HG02610 (cell line): Measurements from ENCODE around the gene C20orf144.

Source experiments
- ATAC-seq: cut with Tn5 transposase; IDR thresholded peaks from one replicate; pipeline ENCODE4 v1.9.1; 2021; ENCODE audit warnings: mild to moderate bottlenecking, moderate library complexity; ENCODE audit not compliant: unreplicated experiment

The C20orf144 gene

GRCh38 chr20:33676121-33676520, 14.0 kb downstream of the C20orf144 start:
- no peak for ATAC-seq

DNA sequence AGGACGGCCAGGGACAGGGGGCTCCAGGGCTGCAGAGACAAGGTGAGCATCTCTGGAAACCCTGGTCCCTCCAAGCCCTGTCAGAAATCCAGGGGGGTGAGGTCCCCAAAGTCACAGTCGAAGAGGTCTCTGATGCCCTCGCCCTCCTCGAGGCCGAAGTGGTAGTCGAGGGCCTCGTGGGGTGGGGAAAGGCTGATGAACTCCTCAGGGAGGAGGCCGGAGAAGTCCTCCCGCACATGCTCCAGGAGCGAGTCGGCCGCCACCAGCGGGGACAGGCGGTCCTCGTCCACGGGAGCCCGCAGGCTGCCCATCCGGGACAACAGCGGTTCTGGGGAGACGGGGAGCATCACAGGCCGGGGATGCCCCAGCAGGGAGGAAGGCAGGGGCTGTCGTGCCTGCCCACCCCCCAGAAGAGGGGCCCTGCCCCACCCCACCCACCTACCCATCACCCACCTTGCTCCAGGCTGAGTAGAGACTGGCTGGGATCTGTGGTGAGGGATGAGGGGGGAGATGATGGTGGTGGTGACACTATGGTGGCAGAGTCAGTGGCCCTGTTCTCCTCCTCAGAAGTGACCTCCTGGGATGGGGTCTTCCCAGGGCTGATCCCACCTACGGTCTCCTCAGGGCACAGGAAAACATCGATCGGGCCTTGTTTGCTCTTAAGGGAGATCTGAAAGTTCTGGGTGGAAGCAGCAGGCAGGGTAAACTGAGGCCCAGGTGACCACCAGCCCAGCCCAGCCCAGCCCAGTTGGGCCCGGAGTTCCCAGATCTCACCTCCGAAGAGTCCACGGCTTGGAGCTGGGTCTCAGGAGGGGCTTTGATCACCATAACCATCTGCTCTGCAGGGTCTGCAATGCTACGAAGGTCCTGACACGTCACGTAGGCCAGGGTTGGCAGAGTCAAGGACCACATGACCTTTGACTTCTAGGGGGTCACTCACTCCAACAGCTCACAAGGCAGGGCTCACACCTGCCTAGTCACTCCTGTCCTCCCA, 14.8 kb downstream of the C20orf144 start:
- ATAC-seq: no peak

GRCh38 chr20:33677991-33678702, 16.0 kb downstream of the C20orf144 start:
- no peak for ATAC-seq

DNA sequence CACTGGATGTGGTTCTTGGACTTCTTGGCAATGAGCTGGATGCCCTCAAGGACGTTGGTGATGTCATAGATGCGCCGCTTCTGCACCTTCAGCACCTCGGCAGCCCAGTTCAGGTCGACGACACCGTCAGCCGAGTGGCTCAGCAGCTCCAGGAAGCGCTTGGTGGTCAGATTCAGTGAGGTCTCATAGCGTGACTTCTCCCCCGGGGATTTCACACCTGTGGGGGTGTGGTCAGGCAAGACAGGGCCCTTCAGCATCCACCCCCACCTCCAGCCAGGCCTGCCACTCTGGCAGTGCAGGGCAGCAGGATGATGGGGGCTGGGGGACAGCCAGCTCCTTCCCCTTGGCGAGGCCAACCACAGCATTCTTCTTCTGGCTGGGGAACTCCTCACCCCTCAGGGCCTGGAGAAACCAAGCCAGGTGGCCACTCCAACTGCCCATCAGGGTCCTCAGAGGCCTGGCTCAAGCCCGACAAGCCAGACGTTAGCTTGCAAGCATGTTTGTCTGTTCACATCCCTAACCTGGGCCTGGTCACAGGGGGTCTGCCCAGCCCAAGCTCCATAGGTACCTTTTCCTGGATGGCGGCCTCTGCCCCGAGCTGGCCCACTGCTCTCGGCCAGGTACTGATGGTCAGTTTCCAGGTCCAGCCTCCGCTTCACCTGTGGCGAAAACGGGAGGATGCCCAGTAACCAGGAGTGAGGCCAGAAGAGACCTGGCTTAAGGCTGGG, 17.8 kb downstream of the C20orf144 start:
- no peak for ATAC-seq

DNA sequence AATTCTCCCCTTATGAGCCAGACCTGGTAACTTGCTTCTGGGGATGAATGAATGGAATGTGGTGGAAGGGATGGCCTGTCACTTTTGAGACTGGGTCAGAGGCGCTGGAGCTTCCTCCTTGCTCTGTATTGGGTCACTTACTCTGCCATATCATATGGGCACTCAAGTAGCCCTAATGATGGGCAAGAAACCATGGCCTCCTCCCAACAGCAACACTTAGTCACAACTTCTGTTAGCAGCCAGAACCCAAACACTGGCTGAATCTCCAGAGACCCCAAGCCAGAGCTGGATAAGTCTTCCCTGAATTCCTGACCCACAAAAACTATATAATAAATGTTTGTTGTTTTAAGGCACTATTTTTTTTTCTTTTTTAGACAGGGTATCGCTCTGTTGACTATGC, 18.6 kb downstream of the C20orf144 start:
- no peak for ATAC-seq

DNA sequence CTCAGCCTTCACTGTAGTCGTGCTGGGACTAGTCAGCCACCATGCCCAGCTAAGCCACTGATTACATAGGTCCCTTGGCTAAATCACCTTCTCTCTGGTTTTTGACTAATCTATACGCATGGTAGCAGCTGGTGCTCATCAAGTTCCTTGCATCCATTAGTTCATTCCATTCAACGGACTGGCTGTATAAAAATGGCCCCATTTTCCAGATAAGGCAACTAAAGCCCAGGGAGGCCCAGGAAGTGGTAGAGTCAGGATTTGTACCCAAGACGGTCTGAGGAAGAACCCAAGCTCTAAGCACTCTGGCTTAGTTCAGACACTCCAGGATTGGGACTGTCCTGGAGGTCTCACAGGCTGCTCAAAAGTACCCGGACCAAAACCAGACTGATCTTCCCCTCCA, 19.2 kb downstream of the C20orf144 start:
- no peak for ATAC-seq

DNA sequence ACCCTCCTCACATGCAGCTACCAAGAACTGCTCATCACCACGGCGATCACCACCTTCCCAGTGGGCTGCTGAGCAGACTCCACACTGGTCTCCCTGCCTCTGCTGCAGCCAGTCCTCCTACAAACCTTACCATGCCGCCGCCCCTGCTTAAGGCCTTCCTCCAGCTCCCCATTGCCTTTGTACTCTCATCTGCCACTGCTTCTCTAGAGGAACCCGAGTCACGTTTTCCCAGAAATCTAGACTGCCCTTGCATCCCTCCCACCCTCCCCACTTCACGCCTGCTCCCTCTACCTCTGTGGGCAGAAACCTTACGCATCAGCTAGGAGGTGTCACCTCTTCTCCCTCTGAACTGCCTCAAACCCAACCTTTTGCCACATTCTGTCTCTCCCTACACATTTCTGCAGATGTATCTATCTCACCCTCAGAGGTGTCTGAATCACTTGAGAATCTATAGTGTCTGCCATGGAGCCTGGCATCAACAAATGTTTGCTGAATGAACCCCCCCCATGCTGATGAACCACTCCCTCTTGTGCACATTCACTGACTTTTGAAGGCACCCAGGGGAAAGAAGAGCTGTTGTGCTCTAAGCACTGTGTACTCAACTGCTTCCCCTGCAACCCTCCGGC, 19.7 kb downstream of the C20orf144 start:
- ATAC-seq: no peak

DNA sequence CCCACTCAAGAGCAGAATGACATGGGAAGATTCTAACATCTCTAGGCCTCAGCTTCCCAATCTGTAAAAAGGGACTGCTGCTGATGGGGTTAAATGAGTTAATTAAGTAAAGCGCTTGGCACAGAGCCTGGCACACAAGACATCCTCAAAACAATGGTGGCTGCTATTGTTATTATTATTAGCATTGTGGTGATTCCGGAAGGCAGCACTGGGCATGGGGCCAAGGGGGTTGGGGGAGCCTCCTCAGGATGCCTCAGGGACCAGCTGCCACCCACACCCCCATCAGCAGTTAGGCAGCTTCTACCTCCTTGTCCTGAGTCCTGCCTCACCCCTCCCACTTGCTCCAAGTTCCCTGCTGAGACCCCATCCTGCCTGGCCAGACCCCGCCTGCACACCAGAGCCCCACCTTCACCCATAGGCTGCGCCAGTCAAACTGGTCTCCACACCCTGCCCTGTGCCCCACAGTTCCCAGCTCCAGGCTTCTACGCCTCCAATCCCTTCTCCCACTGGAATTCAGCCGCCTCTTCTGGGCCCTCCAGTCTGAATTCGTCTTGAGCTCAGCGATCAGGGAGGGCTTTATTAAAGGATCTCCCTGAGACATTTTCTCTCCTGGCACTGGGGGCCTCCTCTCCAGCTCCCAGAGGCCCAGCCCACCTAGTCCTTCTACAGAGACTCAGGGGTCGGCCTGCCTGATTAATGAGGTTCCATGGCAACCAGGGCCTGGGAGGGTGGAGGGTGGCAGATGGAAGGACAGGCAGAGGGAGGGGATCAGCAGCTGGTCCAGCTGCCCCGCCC, 22.6 kb downstream of the C20orf144 start:
- no peak for ATAC-seq

DNA sequence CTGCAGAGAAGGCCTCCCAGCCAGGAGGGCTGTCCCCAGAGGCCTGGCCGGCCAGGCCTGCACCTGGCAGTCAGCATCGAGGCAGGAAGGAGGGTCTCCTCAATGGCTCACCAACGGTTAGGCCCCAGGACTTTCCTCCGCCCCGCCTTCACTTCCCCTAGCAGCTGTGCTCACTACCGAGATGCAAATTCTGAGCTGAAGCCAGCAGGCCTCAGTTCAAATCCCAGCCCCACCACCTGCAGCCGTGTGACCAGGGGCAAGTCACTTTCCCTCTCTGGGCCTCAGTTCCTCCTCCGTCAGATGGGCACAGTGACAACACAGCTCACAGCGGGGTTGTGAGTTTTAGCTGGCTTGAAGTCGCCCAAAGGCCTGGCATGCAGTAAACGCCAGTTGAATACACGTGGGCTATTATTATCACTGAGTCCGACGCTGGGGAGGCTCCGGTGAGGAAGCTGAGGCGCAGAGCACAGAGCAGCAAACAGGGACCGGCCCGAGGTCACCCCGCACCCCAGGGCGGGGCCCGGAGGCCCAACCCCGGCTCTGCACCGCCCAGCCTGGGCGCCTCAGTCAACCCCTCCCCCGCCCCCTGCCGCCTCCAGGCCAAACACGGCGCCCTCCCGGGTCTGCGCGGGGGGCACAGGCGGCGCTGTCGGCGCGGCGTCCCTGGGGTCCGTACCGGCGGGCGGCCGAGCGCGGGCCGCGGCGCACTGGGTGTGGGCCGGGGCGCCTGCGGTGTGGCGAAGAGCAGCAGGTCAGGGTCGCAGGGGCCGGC, 23.4 kb downstream of the C20orf144 start:
- ATAC-seq: peak; percentile 34

GRCh38 chr20:33686100-33686983, 24.2 kb downstream of the C20orf144 start, which contains the start of gene E2F1:
Gene E2F1 (minus strand): TSS chr20:33686385. CDS start chr20:33686264, 121 bp downstream.
- ATAC-seq: peak; percentile 89

- ATAC-seq: no peak
These were observed 24.8 kb downstream of the C20orf144 start for GRCh38 chr20:33686984-33687366.

DNA sequence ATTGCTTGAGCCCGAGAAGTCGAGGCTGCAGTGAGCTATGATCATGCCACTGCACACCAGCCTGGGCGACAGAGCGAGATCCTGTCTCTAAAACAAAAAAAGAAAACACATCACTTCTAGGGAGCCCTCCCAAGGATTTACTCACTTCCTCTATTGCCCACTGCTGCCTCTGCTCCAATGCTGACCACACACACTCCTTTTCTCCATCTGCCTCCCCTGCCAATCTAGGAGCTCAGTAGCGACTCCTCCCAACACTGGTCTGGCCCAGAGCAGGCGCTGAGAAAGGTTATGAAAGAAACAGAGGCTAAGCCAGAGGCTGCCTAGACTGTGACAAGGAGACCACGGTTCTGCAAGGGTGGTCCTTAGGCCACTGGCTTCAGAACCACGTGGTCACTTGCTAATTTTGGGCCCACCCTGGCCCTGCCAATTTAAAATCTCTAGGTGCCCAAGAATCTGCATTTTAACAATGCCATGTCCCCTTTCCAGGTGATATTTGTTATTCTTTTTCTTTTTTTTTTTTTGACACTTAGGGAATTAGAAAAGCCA, 25.3 kb downstream of the C20orf144 start:
- no peak for ATAC-seq

- ATAC-seq: no peak
These were observed 26.1 kb downstream of the C20orf144 start for GRCh38 chr20:33687993-33688937.

DNA sequence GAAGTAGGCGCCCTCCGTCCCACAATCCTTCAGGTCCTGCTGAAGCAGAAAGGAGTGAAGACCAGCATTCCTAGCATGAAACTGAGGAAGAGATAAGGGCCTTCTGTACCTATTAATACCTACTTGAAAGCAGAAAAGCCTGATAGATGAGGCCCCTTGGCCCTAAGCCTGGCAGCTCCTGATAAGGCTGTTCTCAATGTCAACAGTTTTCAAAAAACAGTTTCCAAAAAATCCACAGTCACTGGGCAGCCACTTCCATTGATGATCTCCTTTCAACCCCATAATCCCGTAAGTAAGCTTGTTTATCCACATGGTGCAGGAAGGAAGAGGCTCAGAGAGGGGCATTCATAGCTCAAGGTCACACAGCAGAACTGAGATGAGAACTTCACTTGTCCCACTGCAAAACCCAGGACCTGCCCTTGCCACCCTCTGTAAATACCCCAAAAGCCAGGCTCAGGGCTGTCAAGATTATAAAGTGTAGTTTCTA, 26.9 kb downstream of the C20orf144 start:
- ATAC-seq: no peak

- ATAC-seq: no peak
These were observed 27.4 kb downstream of the C20orf144 start for GRCh38 chr20:33689493-33689892.

DNA sequence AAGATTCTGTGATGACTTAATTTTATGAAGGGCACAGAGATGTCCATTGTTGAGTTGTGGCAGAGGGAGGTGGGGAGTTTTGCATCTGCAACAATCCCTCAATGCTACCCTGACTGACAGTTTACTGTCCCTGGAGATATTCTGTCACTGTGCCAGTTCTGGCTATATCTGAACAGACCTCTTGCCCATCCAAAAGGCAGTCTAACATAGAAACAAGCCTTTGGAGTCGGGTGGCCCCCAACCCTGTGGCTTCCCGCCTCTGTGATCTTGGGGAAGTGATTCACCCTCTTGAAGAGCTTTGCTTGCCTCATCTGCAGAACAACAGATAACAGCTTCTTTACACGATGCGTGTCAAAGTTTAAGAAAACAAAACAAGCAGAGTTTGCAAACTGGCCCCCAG, 27.8 kb downstream of the C20orf144 start:
- no peak for ATAC-seq

DNA sequence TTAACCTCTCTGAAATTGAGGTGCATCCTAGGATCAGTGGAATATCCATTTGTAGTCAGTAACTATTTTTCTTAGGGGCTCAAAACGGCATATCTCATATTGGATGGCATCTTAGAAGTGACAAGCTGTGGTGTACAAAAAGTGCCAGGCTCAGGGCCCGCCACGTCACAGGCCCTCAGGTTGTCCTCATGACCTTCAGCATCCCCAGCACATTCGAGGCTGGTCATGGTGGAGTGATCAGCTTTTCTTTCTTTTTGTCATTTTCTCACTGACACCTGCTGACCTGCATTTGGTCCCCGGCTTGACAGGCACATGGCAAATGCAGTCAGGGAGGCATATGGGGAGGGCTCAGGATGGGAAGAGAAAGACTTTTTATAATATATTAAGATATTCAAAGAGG, 31.2 kb downstream of the C20orf144 start:
- ATAC-seq: no peak
